Left renal pelvis (tissue), 4 donors: ENCODE results near the gene LY6G6D. TPM values are rescaled to one million over a fixed set of nuclear protein-coding genes. Genes with fewer than 3 reads are reported as not detected.

ENCODE experiments used
- DNase-seq, 4 donors: peaks; one replicate each; pipeline ENCODE4 v3.0.0-alpha.2; 2013; ENCODE audit warnings: low read depth in 4 of 4, low spot score in 3 of 4
- polyA plus RNA-seq, 4 donors: library from polyadenylated mRNA; unstranded; fragments of 120-200 nt; gene quantifications; one replicate each; pipeline ENCODE4 v1.2.1, GENCODE V29; 2013; ENCODE audit not compliant: insufficient read length in 4 of 4

The LY6G6D gene
- polyA plus RNA-seq, 4 donors: not detected

DNA sequence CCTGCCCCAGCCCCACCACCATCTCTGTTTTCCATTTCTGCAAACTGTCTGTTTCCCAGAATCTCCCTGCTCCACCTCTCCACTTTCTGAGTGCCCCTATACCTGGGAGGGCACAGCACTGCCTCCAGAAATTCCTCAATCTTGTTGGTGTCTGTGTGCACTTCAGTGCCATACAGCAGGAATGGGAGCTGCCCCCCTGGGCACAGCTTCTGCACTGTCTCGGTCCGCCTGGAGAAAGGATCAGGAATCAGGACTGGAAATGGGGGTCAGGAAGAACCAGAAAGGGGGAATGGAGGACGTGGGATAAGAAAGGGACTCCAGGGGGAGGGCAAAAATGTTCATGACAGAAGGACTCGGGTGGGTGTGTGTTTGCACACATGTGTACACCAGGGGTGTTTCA, 18.6 kb downstream of the LY6G6D start:
- no peak for DNase-seq

DNA sequence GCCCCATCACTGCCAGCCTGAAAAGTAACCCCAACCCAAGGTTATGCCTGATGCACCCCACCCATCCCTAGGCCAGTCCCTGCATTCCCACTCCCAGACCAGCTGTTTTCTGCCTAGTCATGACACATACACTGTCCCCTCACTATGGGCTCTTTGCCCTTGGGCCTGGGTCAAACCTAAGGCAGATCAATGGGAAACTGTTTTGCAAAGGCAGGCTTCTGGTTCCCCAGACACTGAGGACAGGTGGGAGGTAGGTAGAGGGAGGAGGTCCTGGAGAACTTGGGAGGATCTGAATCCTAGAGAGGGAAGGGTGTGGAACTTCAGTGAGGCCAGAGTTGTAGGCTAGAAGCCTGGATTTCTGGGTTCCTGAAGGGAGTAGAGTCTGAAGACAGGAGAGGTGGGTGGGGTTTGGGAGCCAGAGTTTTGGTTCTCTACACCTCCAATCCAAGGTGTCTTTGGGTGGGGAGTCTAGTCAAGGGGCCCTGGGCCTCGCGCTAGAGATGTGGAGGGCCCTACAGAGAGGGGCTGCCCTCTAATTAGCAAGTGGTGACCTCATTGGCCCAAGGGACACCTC, 19.2 kb downstream of the LY6G6D start:
- DNase-seq: no peak

DNA sequence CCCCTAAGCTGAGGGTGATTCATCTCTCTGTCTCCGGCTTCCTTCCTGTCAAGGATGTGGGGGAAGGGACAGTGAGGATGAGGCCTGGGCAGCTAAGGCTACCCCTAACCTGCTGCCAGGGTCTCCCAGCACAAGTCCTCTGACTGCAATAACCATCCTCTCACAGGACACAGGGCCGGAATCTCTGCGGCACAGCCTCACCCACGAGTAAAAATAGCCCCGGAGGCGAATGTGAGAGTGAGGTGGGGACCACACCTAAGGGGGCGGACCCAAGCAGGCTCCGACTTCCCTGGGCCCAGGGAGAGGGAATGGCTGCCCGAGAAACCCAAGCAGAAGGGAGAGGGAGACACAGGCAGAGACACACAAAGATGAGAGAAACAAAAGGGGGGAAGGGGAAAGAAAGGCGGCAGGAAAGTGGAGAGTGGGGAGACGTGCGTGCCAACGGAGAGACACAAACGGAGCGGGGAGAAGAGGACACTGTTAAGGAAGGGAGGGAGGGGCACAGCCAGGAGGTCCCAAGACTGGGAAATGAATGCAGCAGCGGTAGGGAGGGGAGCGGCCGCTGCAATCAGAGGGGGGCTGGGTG, 19.8 kb downstream of the LY6G6D start:
- DNase-seq: peak in 1 of 4 donors; percentile 39

DNA sequence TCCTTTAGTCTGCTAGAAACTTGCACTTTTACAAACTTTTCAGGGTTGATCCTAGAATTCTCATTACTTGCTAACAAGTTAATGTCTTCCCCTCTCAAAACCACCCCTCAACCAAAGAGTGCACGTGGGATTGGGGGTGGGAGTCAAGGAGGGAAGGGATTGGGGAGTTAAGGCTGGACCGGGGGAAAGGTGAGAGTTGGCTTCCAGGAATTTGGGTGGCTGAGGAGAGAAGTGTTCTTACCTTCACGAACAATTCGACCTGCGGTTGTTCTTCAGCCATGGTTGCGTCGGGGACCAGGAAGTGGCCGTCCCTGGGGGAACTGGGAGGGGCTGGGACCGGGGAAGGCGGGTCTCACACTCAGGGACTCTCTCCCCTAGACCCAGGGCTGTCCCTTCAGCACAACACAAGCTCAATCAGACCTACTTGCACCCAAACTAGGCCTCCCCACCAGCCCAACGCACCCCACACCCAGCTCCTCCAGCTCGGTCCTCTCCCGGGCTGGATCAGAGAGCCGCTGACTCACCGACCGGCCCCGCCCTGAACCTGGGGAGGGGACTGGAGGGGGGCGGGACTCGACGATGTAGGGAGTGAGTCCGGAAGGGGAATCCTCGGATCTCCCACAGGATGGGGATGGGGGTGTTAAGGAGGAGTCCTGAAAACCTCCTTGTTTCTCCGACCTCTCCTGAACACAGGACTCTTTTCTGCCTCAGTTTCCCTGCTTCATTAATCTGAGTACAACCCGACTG, 21.0 kb downstream of the LY6G6D start, which contains the start of gene CLIC1:
CLIC1 (minus strand) TSS at position 510 of the 747 bp plus-strand sequence; CDS start at position 280, 230 bp downstream.
- DNase-seq: peak in 1 of 4 donors; percentile 54

DNA sequence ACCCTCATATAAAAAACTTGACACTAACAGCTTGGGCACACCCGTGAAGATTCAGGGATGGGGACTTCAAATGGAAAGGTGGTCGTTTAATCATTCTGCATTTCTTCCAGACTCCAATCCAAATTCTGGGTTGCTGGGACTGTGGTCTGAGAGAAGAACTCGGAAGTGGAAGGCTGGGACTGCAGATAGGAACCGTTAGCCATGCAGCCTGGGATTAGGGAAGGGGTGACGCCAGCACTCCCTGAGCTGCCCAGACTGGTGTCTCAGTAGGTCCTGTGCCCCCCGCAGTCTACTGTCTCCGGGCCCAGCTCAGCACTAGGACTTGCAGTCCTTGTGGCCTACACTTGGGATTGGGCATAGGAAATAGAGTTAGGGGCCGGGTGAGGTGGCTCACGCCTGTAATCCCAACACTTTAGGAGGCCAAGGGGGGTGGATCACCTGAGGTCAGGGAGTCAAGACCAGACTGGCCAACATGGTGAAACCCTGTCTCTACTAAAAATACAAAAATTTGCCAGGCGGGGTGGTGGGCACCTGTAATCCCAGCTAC, 21.7 kb downstream of the LY6G6D start:
- no peak for DNase-seq

DNA sequence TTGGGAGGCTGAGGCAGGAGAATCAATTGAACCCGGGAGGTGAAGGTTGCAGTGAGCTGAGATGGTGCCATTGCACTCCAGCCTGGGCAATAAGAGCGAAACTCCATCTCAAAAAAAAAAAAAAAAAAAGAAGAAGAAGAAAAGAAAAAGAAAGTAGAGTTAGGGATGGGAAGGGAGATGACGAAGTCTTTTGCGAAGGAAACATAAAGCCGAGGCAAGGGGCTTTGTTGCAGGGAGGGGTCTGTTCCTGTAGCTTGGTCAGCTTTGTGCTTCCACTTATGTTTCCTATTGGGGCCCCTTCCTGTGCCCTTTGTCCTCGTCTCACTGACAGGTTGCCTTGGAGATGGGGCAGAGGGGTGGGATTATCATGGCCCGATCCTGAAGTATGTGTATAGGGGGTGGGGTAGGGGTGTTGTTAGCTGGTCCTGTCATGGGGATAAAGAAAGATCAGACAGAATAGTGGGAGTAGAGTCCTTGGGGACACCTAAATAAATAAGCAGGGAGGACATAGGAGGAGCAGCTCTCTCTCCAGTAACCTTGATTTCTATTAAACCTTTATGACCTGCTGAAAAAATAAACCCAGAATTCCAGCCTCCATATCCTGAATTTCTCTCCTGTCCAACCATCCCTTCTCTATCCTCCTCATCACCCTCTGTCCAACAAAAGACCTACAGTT, 22.3 kb downstream of the LY6G6D start:
- DNase-seq: peak in 1 of 4 donors; percentile 65

DNA sequence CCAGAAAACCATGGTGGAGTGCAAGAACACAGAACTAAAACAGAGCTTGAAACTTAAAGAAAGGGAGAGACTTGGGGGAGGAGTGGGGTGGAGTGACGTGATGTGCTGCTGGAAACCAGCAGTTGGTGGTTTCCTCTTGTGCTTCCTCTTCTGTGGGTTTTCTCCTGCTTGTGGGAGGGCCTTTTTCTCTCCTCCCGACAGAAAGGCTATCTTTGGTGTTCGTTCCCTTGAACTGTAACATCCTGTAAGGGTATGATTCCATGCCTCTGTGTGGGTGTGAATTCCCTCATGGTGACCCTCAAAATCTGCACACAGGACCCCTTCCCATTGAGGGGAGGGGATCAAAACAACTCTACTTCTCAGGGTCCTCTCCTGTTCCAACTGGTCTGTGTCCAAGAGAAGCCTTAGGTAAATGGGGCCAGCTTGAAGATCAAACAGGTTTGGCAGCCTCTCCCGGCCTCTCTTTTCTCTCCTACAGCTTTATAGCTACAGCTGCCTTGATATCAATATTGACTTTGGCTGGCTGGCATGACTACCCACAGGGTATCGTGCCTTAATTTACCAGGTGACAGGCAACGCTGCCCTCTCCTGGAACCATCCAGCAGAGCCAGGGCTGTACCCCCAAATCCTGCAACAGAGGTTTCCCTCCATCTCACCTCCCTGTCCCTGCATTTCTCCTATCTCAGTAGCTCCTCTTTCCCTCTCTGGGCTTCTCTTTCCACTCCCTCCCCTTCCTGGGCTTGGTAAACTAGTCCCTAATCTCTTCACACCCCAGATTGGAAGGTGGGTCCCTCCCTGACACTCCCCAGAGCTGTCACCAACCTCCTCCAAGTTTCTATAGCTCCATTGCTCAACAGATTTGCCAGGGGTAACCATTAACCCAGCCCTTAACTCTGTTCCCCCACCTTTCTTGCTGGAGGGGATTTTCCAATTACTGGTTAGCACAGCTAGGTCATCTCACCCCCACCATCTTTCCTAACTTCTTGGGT, 23.1 kb downstream of the LY6G6D start:
- peak in 1 of 4 donors; percentile 72 for DNase-seq

DNA sequence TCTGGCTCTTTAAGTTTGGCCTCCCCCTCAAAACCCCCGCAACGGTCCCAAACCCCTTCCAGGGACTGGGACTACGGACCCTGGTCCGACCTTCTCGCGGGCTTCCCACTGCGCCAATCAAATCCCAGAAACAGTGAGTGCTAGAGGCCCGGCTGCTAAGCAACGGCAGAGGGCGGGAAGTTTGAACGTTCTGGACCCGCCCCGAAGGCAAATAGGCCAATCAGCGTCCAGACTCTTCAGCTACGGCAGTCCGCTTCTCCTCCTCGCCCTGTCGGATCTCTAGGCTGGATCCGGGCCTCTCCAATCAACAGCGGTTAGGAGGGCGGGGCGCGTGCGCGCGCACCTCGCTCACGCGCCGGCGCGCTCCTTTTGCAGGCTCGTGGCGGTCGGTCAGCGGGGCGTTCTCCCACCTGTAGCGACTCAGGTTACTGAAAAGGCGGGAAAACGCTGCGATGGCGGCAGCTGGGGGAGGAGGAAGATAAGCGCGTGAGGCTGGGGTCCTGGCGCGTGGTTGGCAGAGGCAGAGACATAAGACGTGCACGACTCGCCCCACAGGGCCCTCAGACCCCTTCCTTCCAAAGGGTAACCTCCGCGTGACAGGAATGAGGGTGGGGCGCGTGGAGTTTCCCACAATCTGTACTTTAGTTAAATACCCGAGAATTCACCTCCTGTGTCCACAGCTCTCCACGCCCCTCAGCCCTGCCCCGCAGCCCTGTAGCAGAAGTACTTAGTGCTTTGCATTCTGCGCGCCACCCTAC, 24.7 kb downstream of the LY6G6D start, which contains the start of gene MSH5:
MSH5 (plus strand) TSS at position 367 of the 758 bp plus-strand sequence. CDS start 462 bp downstream, outside the sequence.
- peak; percentile 98 to 99 (median 99) for DNase-seq

DNA sequence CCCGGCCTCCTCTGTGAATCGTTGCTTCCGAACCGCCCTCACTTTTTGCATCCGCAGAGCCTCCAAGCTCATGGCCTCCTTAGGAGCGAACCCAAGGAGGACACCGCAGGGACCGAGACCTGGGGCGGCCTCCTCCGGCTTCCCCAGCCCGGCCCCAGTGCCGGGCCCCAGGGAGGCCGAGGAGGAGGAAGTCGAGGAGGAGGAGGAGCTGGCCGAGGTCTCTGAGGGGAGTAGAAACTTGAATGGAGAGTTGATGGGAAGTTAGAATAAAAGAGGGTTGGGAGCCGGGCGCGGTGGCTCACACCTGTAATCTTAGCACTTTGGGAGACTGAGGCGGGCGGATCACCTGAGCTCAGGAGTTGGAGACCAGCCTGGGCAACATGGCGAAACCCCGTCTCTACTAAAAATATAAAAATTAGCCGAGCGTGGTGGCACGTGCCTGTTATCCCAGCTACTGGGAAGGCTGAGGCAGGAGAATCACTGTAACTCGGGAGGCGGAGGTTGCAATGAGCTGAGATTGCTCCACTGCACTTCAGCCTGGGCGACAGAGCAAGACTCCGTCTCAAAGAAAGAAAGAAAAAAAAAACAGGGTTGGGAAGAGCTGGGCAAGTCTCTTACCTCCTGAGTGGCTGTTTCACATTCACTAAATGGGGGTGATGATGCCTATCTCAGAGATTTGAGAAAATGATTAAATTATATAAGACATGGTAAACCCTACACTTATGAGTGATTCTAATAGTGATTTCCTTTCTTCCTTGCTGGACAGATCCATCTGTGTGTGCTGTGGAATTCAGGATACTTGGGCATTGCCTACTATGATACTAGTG, 25.5 kb downstream of the LY6G6D start:
- DNase-seq: no peak

DNA sequence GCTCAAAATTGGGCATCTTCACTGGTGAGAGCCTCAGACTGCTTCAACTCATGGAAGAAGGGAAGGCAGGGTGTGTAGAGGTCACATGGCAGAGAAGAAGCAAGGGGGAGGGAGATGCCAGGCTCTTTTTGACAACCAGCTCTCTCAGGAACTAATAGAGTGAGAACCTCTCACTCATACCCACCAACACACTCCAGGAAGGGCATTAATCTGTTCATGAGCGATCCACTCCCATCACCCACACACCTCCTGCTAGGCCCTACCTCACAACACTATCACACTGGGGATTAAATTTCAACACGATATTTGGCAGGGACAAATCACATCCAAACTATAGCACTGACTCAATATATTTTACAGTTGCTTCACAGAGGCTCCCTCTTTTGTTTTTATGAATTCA, 26.7 kb downstream of the LY6G6D start:
- no peak for DNase-seq

DNA sequence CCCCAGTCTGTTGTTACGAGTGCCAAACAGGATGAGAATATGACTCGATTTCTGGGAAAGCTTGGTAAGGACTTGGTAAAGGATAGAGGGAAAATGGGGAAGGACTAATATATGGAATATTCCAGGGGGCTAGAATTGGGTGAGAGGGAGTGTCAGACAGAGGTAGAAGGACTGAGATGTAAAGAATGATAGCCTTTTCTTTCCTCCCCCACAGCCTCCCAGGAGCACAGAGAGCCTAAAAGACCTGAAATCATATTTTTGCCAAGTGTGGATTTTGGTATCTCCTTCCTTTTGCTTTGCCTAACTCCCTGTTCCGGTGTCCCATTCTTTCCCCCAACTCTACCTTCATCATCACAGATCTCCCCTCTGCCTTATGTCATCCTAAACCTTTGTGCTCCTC, 27.7 kb downstream of the LY6G6D start:
- DNase-seq: no peak

DNA sequence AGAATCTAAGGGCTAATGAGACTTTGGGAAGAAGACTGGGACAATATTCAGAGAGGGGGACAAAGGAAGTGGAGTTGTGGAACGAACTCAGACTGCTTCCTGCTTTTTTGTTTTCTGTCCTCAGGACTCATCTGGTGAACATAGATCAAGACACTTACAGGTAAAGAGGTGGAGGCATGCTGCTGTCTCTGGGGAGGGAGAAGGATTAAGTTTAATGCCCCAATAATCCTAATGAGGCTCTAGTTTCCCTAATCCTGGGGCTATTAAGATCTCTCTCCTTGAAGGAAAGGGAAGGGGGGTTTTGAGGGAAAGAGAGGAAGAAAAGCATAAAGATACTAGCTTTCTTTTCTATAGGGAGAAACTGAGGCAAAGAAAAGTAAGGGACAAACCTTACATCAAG, 29.3 kb downstream of the LY6G6D start:
- DNase-seq: no peak

DNA sequence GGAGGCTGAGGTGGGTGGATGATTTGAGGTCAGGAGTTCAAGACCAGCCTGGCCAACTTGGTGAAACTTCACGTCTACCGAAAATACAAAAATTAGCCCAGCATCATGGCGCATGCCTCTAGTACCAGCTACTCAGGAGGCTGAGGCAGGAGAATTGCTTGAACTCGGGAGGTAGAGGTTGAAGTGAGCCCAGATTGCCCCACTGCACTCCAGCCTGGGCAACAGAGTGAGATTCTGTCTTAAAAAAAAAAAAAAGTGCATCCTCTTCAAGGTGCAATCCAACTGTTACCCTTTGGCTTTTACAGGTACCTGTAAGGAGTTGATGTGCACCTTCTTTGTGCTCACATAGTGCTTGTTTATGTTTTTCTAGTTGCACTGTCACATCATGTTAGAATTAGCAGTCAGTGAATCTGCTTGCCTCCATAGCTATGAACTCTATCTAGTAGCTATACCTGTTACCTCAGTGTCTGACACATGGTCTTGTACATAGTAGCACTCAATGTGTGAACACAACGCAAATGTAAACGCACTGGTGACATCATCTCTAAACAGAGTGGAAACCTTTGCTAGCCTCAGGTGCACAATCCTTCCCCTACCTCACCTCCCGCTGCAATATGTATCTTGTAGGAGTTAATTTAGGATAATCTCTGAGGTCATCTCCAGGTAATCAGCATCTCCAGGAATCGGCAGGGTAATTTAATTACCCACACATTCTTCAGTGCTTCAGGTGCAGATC, 34.3 kb downstream of the LY6G6D start:
- no peak for DNase-seq

DNA sequence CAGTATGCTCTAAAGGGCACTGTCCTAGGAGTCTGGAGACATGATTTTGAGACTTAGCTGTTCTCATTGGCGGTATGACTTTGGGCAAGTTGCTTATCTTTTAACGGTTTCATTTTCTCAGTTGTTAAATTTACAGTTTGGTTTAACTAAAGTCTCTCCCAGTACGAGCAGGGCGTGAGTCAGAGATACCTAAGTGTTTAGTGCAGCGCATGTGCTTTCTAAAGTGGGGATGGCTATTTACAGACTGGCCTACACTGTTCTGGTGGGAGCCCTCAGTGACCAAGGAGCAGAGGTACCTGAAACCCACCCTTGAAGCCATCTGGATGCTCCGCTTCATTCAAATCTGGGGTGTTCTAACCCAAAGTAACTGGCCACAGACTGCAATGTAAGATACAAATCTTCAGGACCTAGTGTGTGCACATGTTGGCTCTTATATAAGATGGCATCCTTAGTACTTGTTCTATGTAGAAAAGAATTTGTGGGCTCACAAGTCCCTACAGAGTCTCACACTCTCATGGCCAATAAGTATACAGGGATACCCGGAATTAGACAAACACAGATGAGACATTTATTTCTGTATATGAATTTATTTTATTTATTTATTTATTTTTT, 35.4 kb downstream of the LY6G6D start:
- no peak for DNase-seq

DNA sequence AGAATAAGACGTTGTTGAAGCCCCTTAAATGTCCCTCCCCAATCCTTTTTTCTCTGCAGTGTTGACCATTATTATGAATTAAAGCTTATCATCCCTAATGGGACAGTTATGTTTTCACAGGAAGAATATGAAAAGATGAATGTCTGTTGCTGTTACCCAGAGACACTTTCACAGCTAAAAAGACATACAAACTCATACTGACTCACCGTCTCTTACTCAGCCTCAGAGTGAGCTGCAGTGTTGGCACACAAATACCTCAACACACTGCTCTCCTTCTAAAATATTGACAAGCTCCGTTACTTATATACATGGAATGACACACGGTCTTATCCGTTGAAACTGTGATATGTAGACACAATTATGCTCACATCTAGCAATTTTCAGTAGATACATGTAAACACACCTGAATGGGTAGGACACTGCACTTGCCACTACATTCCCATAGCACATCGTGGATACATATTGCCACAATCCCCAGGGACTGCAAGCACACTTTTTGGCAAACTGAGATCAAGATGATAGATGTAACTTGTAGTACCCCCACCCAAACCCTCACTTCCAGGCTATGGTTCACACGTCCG, 37.7 kb downstream of the LY6G6D start:
- DNase-seq: no peak

DNA sequence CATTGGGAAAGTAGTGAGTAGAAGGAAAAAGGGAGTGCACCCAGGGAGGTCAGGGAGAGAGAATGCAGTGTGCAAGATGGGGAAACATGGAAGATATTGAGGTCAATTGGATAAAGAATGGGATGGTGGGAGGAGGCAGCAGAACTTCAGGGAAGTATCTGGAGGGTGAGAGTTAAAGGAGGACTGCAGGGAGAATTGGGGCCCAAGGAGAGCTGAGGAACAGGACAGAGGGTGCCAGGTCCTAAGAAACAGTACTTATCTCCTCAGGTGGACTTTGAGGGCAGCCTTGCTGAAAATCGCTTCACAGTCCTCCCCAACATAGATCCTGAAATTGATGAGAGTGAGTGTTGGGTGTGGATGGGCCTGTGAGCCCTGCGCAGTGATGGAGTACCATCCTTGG, 43.1 kb downstream of the LY6G6D start:
- DNase-seq: no peak

DNA sequence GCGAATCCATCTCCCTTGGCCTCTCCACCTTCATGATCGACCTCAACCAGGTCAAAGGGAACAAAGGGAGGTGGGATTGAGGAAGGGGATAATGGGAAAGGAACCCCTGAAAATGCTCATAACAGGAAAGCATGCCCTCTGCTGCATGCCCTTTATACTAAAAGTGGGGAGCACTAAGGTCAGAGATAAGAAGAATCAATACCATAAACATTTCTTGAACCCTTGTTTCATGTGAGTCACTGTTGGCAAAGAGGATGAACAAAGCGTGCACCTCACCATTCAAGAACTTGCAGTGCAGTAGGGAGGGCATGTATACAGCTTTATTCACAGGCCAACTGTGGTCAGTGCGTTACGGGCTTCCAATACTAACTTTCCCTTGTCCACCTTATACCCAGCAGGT, 45.6 kb downstream of the LY6G6D start:
- no peak for DNase-seq
